GM18517 (cell line): Measurements from ENCODE around the gene GPATCH2.

ENCODE experiments used
- ATAC-seq: cut with Tn5 transposase; IDR thresholded peaks from one replicate; pipeline ENCODE4 v1.9.1; 2021; ENCODE audit warnings: mild to moderate bottlenecking, moderate library complexity; ENCODE audit not compliant: unreplicated experiment

The GPATCH2 gene

DNA sequence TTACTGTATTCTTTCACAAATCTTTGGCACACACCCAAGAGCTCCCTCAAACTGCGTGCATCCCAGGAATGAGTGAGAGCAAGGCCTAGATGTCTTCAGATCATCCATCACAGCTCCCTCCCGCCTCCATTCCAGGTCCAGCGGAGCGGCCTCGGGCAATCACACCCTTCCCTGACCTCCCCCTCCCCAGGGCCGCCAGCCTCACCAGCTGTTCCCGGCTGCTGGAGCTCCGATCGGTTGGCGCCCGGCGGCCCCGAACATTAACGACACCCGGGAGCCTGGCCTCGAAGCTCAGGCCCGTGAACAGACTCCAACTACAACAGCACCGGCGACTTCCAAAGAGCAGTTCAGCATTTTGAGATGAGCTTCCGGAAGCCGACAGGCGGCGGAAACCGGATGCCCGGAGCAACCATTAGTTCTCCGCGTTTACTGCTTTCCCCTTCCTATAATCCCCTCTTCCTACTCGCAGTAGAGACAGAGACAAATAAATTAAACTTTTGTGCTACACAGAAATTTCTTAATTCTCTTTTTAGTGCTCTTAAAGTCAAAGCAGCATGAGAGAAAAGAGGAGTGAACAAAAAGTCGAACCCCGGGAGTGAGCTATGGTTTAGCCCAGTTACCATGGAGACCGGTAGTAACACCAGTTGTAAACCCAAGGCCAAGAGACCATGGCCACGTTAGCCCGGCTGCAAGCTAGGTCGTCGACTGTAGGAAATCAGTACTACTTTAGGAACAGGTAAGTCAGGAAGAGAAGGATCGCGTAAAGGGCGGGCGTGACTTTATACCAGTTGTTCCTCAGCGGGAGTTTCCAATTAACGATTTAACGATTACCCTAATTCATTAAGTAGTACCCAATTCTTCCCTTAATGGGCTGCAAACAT is at the start of gene GPATCH2, which contains the start of gene SPATA17:
GPATCH2 (minus strand) TSS at position 380 of the 881 bp plus-strand sequence; CDS start at position 261, 119 bp downstream.
SPATA17 (plus strand) TSS at position 634 of the 881 bp plus-strand sequence; CDS start at position 669, 35 bp downstream.
- peak; percentile 98 for ATAC-seq

DNA sequence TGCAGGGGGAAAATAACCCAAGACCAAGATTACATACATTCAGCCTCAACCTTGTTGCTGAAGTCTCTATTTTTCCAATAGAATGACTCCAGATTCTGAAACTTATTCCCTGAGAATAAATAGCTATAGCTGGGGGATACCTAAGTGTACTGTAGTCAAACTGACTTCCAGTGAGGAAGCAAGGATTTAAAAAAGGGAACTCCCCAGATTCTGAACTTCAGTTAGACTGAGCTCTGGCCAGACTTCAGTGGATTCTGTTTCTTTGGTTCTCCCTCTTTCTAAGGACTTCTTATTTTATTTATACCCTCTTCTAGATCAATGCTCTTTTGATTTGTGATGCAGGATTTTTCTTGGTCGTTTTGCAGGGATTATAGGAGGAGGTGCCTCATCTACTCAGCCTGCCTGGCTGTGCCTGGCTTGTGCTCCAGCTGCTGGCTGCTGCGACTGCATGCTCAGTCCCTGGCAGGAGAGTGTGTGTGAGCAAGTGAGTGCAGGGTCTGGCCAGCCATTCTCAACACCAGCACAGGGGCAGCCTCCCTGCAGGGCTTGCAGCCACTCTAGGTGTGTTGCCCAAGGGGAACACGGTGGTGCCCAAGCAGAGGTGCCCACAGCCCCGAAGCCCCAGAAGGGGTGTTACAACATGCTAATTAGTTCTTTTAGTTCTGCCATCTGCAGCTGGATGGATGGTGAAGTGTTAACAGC is 43.3 kb upstream of the GPATCH2 start:
- no peak for ATAC-seq

DNA sequence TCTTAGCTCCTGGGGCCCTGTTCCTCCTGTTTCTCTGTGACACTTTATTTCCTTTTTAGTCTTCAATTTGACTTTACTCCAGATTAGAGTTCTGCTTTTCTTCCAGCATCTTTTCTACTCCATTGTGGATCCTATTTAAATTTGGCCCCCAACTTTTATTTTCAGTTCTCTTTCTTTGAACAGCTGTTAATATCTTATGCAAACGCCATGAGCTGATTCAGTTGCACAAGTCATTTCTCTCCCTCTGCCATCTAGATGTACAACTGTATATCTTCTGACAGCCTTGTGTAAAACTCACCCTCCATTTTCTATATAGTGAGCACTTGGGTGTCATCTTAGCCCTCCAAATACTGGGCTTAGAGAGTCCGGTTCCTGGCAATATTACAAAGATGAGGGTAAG is 42.5 kb upstream of the GPATCH2 start:
- ATAC-seq, result peak; percentile 60

DNA sequence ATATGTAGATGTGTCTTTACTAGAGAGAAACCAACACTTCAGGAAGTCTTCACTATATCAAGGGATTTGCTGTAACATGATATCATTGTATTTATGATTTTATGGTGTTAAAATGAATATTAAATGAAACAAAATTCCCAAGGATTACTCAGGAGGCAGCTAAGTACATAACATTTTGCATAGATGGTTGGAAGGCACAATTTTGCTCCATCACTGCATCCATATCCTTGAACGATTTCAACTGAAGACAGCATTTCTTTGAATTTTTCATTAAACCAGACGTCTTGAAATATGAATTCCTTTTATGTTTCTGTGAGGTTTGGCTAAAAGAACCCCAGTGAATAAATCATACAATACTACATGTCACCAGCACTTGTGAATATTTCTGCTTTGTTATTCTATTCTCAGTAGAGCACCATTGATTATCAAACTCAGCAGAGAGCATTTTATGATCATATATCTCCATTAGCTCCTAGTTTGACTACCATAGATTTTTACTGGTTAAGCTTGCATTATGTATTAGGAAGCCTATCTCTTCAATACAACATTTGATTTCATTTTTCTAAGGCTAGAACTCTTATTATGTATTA is 37.6 kb upstream of the GPATCH2 start:
- no peak for ATAC-seq

DNA sequence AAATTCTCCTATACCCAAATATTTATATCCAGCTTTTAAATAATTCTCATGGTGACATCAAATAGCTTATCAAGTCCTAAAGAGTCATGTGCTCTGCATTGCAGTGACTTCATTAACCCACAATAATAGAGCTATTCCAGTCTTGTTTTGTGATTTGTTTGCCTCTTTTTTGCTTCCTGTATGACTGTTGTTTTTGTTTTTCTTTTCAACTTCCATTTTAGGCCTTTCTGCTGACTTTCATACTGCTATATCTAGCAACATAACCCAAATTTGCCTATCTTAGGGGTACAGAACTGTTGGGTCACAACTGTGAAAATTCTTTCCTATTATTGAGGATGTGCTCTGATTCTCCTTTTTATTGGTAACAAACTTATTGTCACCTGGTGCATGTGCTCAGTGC is 30.5 kb upstream of the GPATCH2 start:
- peak; percentile 47 for ATAC-seq

DNA sequence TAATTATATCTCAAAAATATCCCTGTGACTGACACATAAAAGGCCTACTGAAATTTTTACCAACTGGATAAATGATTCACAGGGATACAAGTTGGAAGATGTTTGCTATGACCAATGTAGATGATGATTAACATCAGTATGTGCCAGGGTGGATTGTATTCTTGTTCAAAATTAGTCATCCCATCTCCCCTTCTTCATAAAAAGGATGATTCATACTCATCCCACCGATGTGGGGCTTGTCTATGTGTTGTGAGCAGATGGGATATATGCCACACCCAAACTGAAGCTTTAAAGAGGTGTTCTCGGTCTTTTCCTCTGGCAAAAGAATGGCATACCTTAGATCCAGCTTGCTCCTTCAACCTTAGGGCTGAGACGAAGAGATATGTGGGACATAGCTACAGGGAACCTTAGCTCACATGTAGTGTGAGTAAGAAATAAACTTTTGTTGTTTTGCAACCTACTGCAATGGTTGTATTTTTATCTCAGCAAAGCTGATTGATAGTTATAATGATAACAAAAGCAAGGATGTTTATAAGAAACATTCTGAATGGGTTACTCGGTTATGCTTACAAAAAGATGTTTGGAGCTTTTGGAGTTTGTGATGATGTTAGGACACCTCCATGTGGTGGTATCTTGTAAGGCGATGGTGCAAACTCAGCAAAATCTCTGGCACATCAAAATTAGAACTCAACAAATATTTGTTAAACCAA is 29.6 kb upstream of the GPATCH2 start:
- ATAC-seq, result no peak

DNA sequence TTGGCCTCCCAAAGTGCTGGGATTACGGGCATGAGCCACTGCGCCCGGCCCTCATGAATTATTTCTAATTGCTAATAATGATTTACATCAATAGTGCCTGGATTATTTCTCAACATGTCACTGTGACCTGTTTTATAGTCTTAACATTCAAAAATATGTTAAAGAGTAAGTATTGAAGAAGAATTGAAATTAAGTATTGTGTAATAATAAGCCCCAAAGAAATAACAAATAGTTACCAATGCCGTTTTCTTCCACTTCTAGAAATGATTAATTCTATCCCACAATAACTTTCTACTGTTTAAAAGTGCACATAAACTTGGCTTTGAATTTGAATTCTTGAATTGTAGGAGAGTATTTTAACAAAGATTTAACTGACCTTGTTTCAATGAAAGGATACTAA is 19.8 kb upstream of the GPATCH2 start:
- ATAC-seq, result no peak

DNA sequence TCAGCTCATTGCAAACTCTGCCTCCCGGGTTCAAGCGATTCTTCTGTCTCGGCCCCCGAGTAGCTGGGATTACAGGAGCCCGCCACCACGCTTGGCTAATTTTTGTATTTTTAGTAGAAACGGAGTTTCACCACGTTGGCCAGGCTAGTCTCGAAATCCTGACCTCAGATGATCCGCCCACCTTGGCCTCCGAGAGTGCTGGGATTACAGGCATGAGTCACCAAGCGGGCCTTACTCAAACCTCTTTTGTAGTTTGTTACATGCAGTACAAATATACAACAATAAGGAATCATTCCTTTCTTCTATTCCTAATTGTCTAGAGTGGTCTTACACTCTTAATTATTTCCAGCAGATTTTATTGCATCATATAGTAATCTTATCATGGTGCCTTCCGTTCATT is 16.9 kb upstream of the GPATCH2 start:
- no peak for ATAC-seq

DNA sequence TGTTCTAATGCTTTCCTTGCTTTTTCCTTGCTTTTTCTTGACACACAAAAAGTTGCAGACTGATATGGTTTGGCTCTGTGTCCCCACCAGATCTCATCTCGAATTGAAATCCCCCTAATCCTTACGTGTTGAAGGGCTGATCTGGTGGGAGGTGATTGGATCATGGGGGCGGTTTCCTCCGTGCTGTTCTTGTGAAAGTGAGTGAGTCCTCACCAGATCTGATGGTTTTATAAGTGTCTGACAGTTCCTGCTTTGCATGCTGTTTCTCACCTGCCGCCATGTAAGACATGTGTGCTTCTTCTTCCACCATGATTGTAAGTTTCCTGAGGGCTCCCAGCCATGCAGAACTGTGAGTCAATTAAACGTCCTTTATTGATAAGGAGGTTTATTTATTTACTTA is 11.6 kb upstream of the GPATCH2 start:
- ATAC-seq, result no peak

DNA sequence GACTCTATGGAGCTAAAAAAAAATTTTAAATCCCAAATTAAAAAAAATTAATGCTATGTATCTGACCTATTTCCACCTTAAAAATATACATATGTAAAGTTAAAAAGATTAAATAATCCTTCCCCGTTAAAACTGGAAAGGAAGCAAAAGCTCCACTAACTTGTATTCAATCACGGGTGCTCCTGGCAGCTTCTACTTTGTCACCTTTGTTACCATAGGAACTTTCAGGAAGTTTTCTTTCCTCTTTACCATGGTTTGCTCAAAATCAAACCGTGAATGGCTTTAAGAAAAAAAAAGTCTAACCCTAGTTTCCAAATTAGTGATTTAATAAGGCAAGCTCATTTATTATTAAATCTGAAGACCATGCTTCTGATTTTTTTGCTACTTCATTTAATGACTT is 3.5 kb downstream of the GPATCH2 start:
- no peak for ATAC-seq

DNA sequence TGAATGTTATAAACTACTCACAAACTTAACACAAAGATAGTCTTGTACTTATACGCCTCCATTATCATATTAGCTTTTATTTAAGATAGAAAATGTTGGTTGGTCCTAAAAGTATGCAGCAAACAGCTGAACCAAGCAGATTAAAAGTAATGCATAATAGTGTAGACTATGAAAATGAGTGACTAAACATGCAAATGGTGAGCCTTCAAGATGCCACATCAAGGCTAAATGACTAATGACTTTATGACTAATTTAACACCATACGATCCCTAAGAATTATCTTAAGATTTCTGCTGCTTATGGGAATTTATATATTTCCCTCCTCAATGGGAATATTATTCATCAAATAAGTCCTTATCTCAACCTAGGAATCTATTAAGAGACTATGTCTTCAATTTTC is 4.6 kb downstream of the GPATCH2 start:
- ATAC-seq, result no peak

DNA sequence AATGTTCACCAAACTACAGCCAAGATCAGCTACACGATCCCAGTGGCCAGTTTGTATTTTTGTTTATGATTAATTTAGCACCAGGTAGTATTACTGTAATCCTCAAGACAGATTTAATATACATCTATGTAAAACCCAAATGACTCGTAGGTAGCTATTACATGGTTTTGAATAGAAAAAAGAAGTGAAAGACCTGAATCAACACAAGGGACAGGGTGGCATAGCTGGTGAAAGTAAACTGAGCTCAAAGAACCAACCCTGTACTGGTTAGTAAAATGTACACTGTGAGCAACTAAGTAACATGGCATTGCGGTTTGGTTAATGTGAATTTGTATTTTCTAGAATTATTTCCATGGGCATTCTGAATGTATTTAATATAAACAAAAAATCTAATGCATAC is 8.8 kb downstream of the GPATCH2 start:
- ATAC-seq, result no peak

DNA sequence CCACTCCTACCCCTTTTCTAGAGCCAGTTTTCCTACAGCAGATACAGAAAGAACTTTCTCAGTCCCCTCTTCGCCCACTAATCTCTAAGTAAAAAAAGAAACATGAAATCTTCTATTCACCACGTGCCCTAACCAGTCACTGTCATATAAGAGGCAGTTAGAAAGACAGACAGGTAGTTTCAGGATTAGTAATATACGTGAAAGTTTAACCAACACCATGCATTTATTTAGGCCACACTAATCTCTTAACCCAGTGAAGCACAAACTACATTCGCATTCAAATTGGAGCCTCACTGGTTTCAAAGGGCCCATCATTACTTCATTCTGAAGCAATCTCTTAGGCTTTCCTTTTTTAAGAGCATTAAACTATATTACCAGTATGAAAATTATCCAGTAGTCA is 10.1 kb downstream of the GPATCH2 start:
- ATAC-seq, result peak; percentile 100

DNA sequence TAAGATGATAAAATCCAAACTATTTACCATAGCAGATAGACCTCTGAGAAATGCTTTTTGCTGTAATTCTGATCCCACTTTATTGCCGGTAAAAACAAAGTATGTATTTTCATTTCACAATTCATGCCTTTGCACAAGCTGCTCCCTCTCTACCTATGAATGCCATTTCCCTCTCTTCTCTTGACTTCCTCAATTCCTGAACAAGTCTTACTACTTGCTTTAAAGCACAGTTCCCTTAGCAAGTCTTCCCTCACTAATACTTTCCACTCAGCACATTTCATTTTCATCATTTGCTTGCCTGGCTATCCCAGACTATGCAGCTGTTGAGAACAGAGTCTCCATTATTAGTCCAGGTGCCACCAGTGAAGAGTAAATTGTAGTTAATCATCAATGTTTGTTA is 13.8 kb downstream of the GPATCH2 start:
- no peak for ATAC-seq

DNA sequence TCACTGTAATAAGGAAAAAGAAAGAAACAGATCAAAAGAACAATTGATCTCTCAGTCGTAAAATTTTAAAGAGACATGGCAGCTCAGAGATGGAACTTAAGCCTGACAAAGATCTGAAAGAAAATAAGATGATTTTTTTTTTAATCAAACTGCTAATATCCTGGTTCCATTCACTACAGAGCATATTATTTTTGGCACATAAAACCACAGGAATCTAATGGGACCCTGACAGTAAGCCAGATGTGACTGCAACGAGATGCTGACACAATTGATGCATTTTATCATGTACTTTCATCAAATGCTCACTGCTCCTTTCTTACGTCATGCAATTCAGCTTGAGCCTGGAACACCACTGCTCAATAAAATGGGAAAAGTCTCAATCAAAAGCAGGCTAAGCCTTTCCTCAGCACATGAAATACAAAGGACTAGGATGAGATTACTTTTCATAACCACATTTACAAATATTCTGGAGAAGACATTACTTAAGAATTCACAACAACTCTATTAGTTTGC is 16.6 kb downstream of the GPATCH2 start:
- no peak for ATAC-seq

DNA sequence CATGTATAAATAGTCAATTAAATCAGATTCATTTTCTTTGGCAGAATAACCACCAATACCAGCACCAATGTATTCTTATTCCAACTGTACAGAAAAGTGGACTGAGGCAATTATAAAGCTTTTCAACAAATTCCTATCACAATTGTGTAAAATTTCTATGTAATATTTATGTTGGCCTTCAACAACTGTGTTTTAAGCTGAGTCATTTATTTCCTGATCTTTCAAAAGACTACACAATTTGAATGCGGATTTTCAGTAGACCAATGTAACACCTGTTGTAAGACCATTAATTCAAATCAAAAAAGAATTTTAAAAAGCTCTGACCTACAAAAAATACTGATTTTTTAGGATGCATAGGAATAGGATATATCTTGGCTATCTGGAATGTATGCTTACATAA is 25.5 kb downstream of the GPATCH2 start:
- no peak for ATAC-seq

DNA sequence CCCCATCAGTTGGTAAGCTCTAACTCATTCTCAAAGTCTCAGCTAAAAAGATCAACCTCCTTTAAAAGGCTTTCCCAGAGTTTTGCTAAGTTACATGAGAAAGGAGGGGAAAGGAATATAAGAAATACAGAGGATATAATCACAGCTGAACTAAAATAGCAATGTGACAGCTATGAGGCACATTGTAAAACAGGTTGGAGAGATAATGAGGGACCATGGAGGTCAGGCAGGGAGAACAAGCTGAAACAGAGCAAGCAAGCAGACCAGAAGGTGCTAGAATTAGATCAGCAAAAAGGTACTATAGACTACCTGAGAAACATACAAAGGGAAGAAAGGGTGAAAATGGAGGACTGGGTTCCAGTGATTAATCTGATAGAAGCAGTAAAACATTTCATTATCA is 28.5 kb downstream of the GPATCH2 start:
- no peak for ATAC-seq

DNA sequence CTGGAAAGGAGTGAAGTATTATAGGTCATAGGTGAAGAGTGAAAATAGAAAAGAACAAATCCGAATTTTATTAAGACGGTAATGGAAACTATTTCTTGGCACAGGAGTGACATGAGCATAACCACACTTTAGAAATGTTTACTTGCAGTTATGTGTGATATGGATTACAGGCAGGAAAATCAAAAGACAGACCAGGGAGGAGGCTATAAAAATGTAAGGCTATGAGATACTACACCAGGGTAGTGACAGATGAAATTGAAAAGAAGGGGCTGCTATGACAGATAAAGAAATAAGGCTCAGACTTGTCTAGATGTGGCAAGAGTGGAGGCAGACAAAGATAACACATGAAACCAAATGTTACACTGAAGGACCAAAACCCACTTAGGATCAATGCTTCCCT is 31.7 kb downstream of the GPATCH2 start:
- ATAC-seq, result no peak

DNA sequence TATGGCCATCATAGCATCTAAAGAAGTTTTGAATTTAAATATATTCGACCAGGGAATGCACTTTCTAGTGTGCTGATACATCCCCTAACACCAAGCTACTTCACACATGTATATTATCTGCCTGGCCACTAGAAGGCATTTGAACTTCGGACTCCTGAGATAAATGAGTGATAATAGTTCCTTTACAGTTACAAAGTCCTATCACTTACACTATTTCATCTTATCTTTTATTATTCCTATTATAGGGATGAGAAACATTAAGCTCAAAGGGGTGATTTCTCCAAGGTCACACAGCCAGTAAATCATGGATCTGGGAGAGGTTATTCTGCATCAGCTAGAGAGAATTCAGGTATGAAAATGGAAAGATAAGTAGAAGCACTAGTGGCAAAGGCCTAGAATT is 40.3 kb downstream of the GPATCH2 start:
- ATAC-seq, result no peak

DNA sequence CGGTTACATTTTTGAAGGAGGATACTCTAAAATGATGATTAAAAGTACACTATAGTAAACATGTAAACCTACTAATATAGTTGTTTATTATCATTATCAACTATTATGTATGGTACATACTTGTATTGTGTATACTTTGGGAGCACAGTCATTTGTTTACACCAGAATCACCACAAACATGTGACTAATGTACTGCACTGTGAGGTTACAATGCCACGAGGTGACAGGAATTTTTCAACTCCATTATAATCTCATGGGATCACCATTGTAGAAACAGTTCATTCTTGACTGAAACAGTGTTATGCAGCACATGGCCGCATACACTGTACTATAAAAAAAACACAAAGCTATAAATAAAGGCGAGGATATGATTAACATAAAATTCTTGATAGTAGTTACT is 44.3 kb downstream of the GPATCH2 start:
- no peak for ATAC-seq

DNA sequence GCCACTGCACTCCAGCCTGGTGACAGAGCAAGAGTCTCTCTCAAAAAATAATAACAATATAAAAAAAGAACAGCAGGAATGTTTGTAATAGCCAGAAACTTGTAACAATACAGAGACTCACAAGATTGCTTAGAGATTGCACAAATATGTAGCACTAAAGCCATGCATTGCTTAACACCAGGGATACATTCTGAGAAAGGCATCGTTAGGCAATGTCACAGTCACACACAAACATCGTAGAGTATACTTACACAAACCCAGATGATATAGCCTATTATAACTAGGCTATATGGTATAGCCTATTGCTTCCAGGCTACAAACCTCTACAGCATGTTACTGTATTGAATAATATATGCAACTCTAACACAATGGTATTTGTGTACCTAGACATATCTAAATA is 45.3 kb downstream of the GPATCH2 start:
- no peak for ATAC-seq
